HG02852 (cell line): ENCODE measurements around the gene HLTF.

Source experiments
- ATAC-seq: cut with Tn5 transposase; IDR thresholded peaks from one replicate; pipeline ENCODE4 v1.9.1; 2021; ENCODE audit warnings: mild to moderate bottlenecking, moderate library complexity; ENCODE audit not compliant: unreplicated experiment

Gene HLTF

DNA sequence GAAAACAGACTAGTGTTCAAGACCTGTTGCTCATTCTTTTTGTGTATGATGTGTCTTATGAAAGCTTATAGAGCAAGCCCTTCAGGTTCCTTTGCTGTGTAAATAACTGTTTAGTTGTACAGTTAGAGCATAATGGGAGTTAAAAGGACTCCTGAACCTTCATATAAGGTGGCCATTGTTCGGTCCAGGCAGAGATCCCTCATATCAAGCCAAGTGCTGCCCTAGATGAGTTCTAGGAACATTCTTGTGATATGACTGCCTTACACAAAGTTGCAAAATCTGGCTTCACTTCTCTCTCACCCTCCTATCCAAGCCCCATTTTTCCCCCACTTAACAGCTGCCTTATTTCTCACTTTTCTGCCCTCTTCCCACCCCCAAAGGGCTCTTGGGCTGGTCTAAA is 68.1 kb downstream of the HLTF start:
- no peak for ATAC-seq

GRCh38 chr3:149016669-149017541 is 69.4 kb downstream of the HLTF start:
- no peak for ATAC-seq

GRCh38 chr3:149016242-149016641 is 70.1 kb downstream of the HLTF start:
- ATAC-seq = no peak

- ATAC-seq = no peak
These were observed 70.9 kb downstream of the HLTF start for GRCh38 chr3:149015393-149015792.

DNA sequence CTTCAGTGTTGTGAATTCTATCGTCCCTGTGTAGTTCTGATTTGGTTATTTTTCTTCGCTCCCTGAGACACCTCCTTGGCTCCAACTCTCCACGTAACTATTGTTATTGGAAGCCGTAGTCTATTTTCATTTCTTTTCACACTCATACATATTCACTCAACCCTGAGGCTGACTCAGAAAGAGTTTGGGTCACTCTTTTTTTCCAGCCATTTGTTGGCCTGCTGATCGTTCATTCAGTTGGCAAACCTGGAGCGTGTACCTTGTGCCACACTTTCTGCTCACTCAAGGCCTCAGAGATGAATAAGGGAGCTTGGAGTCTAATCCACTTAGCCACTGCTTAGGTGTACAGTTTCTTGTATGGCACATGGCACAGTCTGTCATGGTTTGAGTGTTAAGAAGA is 72.6 kb downstream of the HLTF start:
- ATAC-seq = no peak

DNA sequence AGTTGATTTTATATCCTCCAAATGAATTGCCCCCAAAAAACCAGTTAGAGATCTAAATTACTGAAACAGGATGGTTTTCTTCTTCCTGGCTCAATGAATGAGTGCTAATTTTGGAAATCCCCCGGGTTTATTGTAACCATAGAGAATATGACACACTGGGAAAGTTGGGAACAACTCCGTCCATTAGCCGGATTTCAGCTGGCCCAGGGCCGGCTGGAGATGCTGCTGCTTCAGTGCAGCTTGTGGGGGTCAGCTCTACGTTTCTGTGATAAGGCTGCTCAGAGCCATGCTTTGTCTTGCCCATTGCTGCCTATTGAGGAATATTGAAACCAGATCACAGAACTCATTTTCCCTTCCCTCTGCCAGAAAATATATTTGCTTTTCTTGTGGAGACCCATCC is 74.7 kb downstream of the HLTF start:
- no peak for ATAC-seq

GRCh38 chr3:149010966-149011365 is 75.4 kb downstream of the HLTF start:
- no peak for ATAC-seq

DNA sequence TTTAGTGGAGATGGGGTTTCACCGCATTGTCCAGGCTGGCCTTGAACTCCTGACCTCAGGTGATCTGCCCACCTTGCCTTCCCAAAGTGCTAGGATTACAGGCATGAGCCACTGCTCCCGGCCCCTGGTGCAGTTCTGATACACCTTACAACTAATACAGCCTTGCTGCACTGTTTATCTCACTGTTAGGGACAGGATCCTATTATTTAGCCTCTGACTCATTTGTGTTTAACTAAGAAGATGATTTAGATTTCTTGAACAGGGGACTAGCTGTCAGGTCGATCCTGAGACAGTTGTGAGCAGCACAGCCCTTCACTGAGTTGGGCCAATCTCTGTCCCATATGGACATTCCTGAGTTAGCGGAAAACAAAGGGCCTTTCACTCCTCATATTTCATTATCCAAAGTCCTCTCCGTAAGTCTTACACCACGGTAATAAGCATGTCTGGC is 75.8 kb downstream of the HLTF start:
- ATAC-seq = no peak

DNA sequence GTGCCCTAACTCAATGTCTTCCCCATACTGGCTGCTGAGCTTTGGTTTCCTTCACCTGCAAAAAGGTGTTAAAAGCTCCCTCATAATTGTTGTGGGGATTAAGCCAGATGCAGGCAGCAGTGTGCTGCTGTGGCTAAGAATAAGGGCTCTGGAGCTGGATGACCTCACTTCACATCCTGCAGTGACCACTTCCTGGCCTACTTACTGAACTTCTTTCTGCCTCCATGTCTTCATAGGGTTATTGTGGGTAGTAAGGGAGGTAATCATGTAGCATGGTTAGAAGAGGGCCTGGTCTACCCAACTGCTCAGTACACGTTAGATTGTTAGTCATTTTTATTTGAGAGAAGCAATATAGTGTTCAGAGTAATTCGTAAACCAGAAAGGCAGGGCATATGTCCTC is 76.6 kb downstream of the HLTF start:
- peak; percentile 75 for ATAC-seq

- ATAC-seq = no peak
These were observed 78.6 kb downstream of the HLTF start for GRCh38 chr3:149007567-149008257.

- ATAC-seq = no peak
These were observed 80.9 kb downstream of the HLTF start for GRCh38 chr3:149005416-149005815.

DNA sequence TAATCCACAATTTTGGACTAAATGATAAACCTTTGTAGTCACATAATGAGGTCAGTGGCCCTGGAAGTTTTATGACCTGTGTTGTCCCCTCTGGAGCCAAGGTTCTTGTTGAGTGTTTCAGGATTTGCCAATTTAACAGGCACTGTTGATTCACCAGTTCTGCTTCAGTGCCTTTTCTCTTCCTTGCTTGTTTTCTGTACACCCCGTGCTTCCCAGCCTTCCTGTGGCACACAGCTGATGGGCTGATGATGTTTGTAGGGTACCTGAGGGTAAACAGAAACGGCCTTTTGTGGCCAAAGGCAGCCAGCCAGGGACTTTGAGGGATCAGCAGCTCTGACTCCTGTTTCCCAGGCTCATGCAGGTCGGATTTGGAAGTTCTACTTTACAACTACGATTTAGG is 81.7 kb downstream of the HLTF start:
- ATAC-seq = no peak

DNA sequence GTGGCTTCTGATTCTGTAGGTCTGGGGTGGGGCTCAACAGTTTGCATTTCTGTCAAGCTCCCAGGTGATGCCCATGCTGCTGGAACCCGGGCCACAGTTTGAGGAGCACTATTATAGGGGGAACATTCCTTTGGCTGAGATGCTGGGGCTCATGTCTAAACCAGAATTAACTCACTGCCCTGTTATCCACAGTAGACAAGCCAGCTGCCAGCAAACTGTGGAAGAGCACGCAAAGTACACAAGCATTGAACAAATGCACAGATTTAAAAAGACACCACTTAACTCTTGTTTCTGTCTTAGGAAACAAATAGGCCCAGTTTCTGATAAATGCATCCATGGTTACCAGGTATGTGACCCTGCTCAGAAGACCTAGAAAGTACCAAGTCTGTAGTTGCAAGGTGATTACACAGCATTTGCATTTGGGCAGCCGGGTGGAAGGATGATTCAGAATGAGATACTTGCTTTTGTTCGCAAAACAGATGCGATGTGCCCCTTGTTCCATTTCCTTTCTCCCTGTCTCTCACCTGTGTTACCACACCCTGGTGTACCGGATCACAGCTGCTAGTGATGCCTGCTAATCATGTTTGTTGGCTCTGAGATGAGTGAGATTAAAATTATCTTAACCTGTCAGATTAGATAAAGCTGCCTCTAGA is 82.6 kb downstream of the HLTF start:
- peak; percentile 75 for ATAC-seq

- ATAC-seq = no peak
These were observed 84.6 kb downstream of the HLTF start for GRCh38 chr3:149001727-149002126.

DNA sequence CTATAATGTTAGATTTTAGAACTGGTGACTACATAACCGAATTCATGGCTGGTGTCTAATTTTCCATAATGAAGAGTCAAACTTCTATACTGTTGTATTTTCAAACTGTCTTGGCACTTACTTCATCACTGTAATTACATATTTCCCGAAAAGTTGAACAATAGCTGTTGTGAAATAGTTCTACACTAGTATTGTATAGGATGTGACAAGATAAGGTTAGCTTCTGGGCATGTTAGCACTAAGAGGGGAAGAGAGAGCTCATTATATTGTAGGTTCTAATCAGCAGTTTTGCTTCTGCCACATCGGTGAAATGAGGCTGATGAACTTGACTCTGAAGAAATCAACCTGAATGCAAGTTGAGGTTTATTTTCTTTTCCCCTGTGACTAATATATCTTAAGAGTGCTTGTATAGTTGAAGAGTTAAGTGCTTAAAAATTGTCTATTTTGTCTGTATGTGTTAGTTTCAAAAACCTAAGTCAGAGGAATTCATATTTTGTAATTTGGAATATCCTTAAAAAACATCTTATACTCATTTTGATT is 86.1 kb downstream of the HLTF start:
- ATAC-seq = no peak

DNA sequence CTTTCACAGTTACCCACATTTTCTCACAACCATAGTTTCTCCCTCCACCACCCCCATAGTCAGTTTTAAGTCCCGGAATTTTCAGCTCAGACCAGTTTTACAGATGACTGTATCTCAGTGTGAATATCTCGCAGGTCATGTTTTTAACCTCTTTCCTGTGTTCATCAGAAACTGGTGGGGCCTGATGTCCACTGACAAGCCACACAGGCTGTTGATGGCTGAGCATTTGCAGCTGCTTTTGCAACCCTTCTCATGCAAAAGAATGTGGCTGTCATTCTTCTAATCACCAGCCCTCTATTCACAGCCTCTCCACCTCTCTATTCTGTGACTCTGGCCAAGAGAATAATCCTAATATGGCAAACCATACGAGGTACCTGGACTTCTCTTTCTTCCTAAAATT is 86.5 kb downstream of the HLTF start:
- peak; percentile 52 for ATAC-seq

DNA sequence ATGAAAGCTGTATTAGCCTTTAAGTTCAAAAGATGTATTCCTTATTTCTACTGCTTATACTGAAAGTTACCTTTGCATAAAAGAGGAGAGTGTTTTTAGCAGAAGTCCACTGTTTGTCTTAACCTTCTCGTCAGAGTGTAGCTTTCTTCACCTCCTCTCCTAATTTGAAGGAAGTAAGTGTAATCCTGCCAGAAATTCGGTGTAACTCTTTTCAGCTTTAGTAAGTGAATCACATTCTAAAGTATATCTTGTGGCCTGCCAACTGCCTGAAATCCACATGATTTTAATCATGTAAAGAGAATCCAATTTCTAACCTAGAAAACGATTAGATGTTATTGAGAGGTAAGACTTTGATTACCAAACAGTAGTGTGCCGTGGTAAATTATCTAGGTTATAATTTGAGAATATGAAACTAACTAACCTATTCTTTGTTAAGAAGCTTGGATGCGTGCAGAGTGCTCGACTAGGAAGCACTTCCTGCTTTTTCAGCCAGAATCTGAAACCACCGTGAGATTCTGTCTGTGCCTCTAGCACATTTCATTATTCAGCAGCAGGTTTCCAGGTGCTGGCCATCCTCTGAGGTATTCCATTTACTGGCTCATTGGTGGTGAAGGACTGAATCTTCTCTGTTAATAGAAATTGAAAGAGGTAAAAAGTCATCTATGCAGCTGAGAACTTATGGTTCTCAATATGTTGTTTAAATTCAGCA is 87.5 kb downstream of the HLTF start:
- ATAC-seq = peak; percentile 41

DNA sequence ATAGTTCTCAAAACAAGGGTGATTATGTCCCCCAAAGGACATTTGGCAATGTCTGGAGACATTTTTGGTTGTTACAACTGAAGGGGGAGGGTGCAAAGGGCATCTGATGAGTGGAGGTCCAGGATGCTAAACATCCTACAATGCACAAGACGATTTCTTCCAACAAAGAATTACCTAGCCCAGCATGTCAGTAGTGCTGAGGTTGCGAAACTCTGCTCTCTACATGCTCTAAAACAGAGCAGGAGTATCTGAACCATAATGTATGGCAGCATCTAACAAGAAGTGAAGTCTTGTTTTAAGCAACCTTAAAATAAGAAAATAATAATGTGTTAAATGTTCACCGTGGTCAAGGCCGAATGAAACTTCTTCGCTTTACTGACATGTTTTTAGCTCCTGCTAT is 88.0 kb downstream of the HLTF start:
- ATAC-seq = no peak

DNA sequence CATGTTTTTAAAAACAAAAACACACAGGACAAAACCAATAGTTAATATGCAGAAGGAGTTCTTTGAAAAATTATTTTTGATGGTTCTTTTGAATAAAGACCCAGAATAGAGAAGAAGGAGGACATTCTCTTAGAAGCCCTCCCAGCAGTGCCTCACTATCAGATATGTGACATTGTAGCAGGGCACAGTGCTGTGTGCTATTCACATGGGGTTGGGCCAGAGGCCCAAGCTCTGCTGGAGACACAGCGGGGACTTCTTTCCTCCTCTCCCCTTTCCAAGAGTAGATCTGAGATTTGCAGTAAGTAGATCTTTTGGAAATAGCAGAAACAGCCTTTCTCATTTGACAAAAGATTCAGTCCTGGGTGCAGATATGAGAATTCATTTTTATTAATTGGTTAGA is 88.7 kb downstream of the HLTF start:
- ATAC-seq = no peak

- ATAC-seq = no peak
These were observed 93.6 kb downstream of the HLTF start for GRCh38 chr3:148992635-148993255.
